IMR-90 (cell line): Measurements from ENCODE around the gene TRAIP. TPM values are rescaled to one million over a fixed set of nuclear protein-coding genes. Genes with fewer than 3 reads are reported as not detected.

Experiments used
- CHD1 ChIP-seq: IDR thresholded peaks from 2 replicates; pipeline ENCODE4 v1.6.1; 2012; ENCODE audit warnings: low read depth, low read length, improper control_type of control experiment
- NFE2L2 ChIP-seq: fragments of 150-350 bp; IDR thresholded peaks from 2 replicates; pipeline ENCODE4 v1.6.1; 2016; ENCODE audit warnings: low read depth, mild to moderate bottlenecking, low read length
- polyA plus RNA-seq, 3 experiments: library from polyadenylated mRNA; depleted of rRNA; stranded (reverse); fragments of >200 nt; gene quantifications; 2 replicates each; pipeline ENCODE4 v1.2.3, GENCODE V29; 2012; ENCODE audit warnings: low replicate concordance in 1 of 3
- total RNA-seq: library from RNA; depleted of rRNA; stranded (reverse); fragments of >200 nt; gene quantifications from 2 replicates; pipeline ENCODE4 v1.2.3, GENCODE V29; 2012
- TF ChIP-seq, protein P1 (sequence below): fragments of 150-350 bp; IDR thresholded peaks from 2 replicates; pipeline ENCODE4 v1.6.1; 2016; ENCODE audit warnings: low read depth, mild to moderate bottlenecking, low read length, moderate library complexity, borderline replicate concordance

The TRAIP gene
- total and polyA plus RNA-seq, 2 of the 4 experiments (the other 2 are of a cell fraction), result 6.3 to 9.2 TPM

GRCh38 chr3:49786357-49787181 lies 69.8 kb downstream of the TRAIP start, which contains the start of gene IP6K1 (continued):
- TF ChIP-seq, protein P1, sequence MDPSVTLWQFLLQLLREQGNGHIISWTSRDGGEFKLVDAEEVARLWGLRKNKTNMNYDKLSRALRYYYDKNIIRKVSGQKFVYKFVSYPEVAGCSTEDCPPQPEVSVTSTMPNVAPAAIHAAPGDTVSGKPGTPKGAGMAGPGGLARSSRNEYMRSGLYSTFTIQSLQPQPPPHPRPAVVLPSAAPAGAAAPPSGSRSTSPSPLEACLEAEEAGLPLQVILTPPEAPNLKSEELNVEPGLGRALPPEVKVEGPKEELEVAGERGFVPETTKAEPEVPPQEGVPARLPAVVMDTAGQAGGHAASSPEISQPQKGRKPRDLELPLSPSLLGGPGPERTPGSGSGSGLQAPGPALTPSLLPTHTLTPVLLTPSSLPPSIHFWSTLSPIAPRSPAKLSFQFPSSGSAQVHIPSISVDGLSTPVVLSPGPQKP, result no peak
- TF ChIP-seq CHD1 (no peak), NFE2L2 (no peak)
